GM23338 (cell line): Measurements from ENCODE around the gene CARMIL1. TPM values are rescaled to one million over a fixed set of nuclear protein-coding genes. Genes with fewer than 3 reads are reported as not detected.

ENCODE experiments used
- ATAC-seq: fragments of 200-7000 bp; cut with Tn5 transposase; 3 replicates; pipeline ENCODE4 v1.9.1; 2020
- DNase-seq: peaks from one replicate; pipeline ENCODE4 v3.0.0-alpha.2; 2015; ENCODE audit warnings: low spot score
- H2AFZ ChIP-seq: fragments of 200-600 bp; sonication (generic); 2 replicates; pipeline ENCODE4 v1.8.0; 2016; ENCODE audit warnings: antibody characterized with exemption, mild to moderate bottlenecking, moderate library complexity
- H3F3A ChIP-seq: fragments of 200-600 bp; sonication (generic); replicated peaks from 2 replicates; pipeline ENCODE4 v1.8.0; 2017; ENCODE audit warnings: antibody characterized with exemption, mixed run types, low read depth
- H3K27ac ChIP-seq: fragments of 200-600 bp; sonication (generic); 2 replicates; pipeline ENCODE4 v1.6.1; 2016; ENCODE audit warnings: low read depth
- H3K27me3 ChIP-seq: fragments of 200-600 bp; sonication (generic); 2 replicates; pipeline ENCODE4 v1.8.0; 2016; ENCODE audit warnings: mild to moderate bottlenecking, mixed run types, moderate library complexity; ENCODE audit not compliant: insufficient read depth
- H3K36me3 ChIP-seq: fragments of 200-600 bp; sonication (generic); 2 replicates; pipeline ENCODE4 v1.8.0; 2016; ENCODE audit warnings: mild to moderate bottlenecking; ENCODE audit not compliant: insufficient read depth
- H3K4me1 ChIP-seq: fragments of 200-600 bp; sonication (generic); 2 replicates; pipeline ENCODE4 v1.8.0; 2016; ENCODE audit warnings: mild to moderate bottlenecking, moderate library complexity; ENCODE audit not compliant: insufficient read depth
- H3K4me2 ChIP-seq: fragments of 200-600 bp; sonication (generic); 2 replicates; pipeline ENCODE4 v1.7.1; 2017; ENCODE audit warnings: mixed run types
- H3K4me3 ChIP-seq: fragments of 200-600 bp; sonication (generic); 2 replicates; pipeline ENCODE4 v1.6.1; 2016; ENCODE audit warnings: mixed run types
- H3K79me2 ChIP-seq: fragments of 200-600 bp; sonication (generic); replicated peaks from 2 replicates; pipeline ENCODE4 v1.8.0; 2017; ENCODE audit warnings: mild to moderate bottlenecking; ENCODE audit not compliant: insufficient read depth
- H3K9me2 ChIP-seq: fragments of 200-600 bp; sonication (generic); 2 replicates; pipeline ENCODE4 v1.8.0; 2017; ENCODE audit not compliant: insufficient read depth
- H4K20me1 ChIP-seq: fragments of 200-600 bp; sonication (generic); replicated peaks from 2 replicates; pipeline ENCODE4 v1.8.0; 2017; ENCODE audit warnings: mild to moderate bottlenecking; ENCODE audit not compliant: insufficient read depth
- H3K27ac Mint-ChIP-seq: 2 replicates; pipeline ENCODE4 v1.8.0; 2020; ENCODE audit warnings: inconsistent platforms, mild to moderate bottlenecking, moderate library complexity, mixed read lengths
- H3K27me3 Mint-ChIP-seq: 3 replicates; pipeline ENCODE4 v1.8.0; 2022; ENCODE audit warnings: low read depth, mild to moderate bottlenecking, moderate library complexity, mixed read lengths, inconsistent platforms; ENCODE audit not compliant: insufficient read depth, poor library complexity
- H3K36me3 Mint-ChIP-seq: 3 replicates; pipeline ENCODE4 v1.8.0; 2021; ENCODE audit warnings: low read depth, mild to moderate bottlenecking, inconsistent platforms, moderate library complexity, mixed read lengths
- H3K4me1 Mint-ChIP-seq: 3 replicates; pipeline ENCODE4 v1.8.0; 2020; ENCODE audit warnings: mild to moderate bottlenecking, inconsistent platforms, mixed read lengths
- H3K4me3 Mint-ChIP-seq: 3 replicates; pipeline ENCODE4 v1.8.0; 2021; ENCODE audit warnings: moderate library complexity, mild to moderate bottlenecking, inconsistent platforms, mixed read lengths
- H3K9me3 Mint-ChIP-seq: 3 replicates; pipeline ENCODE4 v1.8.0; 2020; ENCODE audit warnings: moderate library complexity, mild to moderate bottlenecking, inconsistent platforms, mixed read lengths
- EZH2 ChIP-seq: fragments of 200-600 bp; sonication (generic); IDR thresholded peaks from one replicate; pipeline ENCODE4 v1.8.0; 2017; ENCODE audit warnings: antibody characterized with exemption, mild to moderate bottlenecking, low read depth; ENCODE audit not compliant: unreplicated experiment
- JUNB ChIP-seq: IDR thresholded peaks from one replicate; pipeline ENCODE4 v1.6.1; 2016; ENCODE audit warnings: antibody characterized with exemption; ENCODE audit not compliant: unreplicated experiment
- NANOG ChIP-seq: IDR thresholded peaks from 2 replicates; pipeline ENCODE4 v1.6.1; 2016; ENCODE audit warnings: antibody characterized with exemption, borderline replicate concordance
- POLR2AphosphoS5 ChIP-seq: IDR thresholded peaks from 2 replicates; pipeline ENCODE4 v1.6.1; 2016; ENCODE audit warnings: antibody characterized with exemption, low read depth
- REST ChIP-seq: IDR thresholded peaks from one replicate; pipeline ENCODE4 v1.6.1; 2018; ENCODE audit warnings: antibody characterized with exemption; ENCODE audit not compliant: unreplicated experiment
- ZNF114 ChIP-seq: fragments of 250-450 bp; sonication (Bioruptor Pico); IDR thresholded peaks from 2 replicates; pipeline ENCODE4 v1.5.0; 2020; ENCODE audit warnings: mild to moderate bottlenecking, moderate library complexity
- ZNF331 ChIP-seq: fragments of 250-450 bp; sonication (Bioruptor Pico); IDR thresholded peaks from 2 replicates; pipeline ENCODE4 v1.5.0; 2020; ENCODE audit warnings: low read depth, mild to moderate bottlenecking, moderate library complexity
- polyA plus RNA-seq: library from polyadenylated mRNA; unstranded; fragments of >200 nt; fragmentation: Nextera tagmentation; extraction: Ambion mirVana; gene quantifications from 2 replicates; pipeline ENCODE4 v1.2.1, GENCODE V29; 2016
- total RNA-seq: library from RNA; depleted of rRNA; stranded (reverse); fragments of >200 nt; shearing (Covaris generic); gene quantifications from 2 replicates; pipeline ENCODE4 v1.2.3, GENCODE V29; 2014
- TF ChIP-seq, protein P1 (sequence below): fragments of 250-450 bp; sonication (Bioruptor Pico); IDR thresholded peaks from 2 replicates; pipeline ENCODE4 v1.5.0; 2020; ENCODE audit warnings: mild to moderate bottlenecking, moderate library complexity
- TF ChIP-seq, protein P2 (sequence below), 2 experiments: fragments of 200-600 bp in 1 of 2; sonication (generic) in 1 of 2; conservative IDR thresholded peaks; 2 replicates each; pipeline versions ENCODE4 v1.5.1 to v1.6.1; 2016 to 2017; ENCODE audit warnings: antibody characterized with exemption in 2 of 2, low read depth in 2 of 2, mild to moderate bottlenecking in 2 of 2, moderate library complexity in 1 of 2

The CARMIL1 gene
- total and polyA plus RNA-seq, 2 experiments from 2014 or later: 43.2 to 66.9 TPM

GRCh38 chr6:25669413-25669812, 390.2 kb downstream of the CARMIL1 start:
- Histone ChIP-seq H3F3A (no peaks in the 10 kb centered on the region), H4K20me1 (no peaks in the 10 kb centered on the region), H3K4me3 (no peak overlapping the region), H3K27me3 (no peaks in the 10 kb centered on the region), H3K9me2 (no peaks in the 10 kb centered on the region; the same call in 1 of the 2 replicates), H2AFZ (no peak overlapping the region), H3K27ac (no peak overlapping the region), H3K4me2 (no peak overlapping the region), H3K79me2 (no peaks in the 10 kb centered on the region), H3K36me3 (no peaks in the 10 kb centered on the region), H3K4me1 (no peaks in the 10 kb centered on the region)
- Mint-ChIP-seq H3K36me3 (no peaks in the 10 kb centered on the region), H3K4me3 (no peak overlapping the region), H3K27me3 (peaks cover 7% of the 10 kb centered on the region), H3K9me3 (no peaks in the 10 kb centered on the region), H3K27ac (no peak overlapping the region), H3K4me1 (no peaks in the 10 kb centered on the region)
- ATAC-seq: no peak
- TF ChIP-seq JUNB (no peak), ZNF114 (CRISPR knock-in tag) (no peak), POLR2AphosphoS5 (no peak), ZNF331 (CRISPR knock-in tag) (no peak), REST (no peak), NANOG (no peak), EZH2 (no peak)
- TF ChIP-seq, protein P1, sequence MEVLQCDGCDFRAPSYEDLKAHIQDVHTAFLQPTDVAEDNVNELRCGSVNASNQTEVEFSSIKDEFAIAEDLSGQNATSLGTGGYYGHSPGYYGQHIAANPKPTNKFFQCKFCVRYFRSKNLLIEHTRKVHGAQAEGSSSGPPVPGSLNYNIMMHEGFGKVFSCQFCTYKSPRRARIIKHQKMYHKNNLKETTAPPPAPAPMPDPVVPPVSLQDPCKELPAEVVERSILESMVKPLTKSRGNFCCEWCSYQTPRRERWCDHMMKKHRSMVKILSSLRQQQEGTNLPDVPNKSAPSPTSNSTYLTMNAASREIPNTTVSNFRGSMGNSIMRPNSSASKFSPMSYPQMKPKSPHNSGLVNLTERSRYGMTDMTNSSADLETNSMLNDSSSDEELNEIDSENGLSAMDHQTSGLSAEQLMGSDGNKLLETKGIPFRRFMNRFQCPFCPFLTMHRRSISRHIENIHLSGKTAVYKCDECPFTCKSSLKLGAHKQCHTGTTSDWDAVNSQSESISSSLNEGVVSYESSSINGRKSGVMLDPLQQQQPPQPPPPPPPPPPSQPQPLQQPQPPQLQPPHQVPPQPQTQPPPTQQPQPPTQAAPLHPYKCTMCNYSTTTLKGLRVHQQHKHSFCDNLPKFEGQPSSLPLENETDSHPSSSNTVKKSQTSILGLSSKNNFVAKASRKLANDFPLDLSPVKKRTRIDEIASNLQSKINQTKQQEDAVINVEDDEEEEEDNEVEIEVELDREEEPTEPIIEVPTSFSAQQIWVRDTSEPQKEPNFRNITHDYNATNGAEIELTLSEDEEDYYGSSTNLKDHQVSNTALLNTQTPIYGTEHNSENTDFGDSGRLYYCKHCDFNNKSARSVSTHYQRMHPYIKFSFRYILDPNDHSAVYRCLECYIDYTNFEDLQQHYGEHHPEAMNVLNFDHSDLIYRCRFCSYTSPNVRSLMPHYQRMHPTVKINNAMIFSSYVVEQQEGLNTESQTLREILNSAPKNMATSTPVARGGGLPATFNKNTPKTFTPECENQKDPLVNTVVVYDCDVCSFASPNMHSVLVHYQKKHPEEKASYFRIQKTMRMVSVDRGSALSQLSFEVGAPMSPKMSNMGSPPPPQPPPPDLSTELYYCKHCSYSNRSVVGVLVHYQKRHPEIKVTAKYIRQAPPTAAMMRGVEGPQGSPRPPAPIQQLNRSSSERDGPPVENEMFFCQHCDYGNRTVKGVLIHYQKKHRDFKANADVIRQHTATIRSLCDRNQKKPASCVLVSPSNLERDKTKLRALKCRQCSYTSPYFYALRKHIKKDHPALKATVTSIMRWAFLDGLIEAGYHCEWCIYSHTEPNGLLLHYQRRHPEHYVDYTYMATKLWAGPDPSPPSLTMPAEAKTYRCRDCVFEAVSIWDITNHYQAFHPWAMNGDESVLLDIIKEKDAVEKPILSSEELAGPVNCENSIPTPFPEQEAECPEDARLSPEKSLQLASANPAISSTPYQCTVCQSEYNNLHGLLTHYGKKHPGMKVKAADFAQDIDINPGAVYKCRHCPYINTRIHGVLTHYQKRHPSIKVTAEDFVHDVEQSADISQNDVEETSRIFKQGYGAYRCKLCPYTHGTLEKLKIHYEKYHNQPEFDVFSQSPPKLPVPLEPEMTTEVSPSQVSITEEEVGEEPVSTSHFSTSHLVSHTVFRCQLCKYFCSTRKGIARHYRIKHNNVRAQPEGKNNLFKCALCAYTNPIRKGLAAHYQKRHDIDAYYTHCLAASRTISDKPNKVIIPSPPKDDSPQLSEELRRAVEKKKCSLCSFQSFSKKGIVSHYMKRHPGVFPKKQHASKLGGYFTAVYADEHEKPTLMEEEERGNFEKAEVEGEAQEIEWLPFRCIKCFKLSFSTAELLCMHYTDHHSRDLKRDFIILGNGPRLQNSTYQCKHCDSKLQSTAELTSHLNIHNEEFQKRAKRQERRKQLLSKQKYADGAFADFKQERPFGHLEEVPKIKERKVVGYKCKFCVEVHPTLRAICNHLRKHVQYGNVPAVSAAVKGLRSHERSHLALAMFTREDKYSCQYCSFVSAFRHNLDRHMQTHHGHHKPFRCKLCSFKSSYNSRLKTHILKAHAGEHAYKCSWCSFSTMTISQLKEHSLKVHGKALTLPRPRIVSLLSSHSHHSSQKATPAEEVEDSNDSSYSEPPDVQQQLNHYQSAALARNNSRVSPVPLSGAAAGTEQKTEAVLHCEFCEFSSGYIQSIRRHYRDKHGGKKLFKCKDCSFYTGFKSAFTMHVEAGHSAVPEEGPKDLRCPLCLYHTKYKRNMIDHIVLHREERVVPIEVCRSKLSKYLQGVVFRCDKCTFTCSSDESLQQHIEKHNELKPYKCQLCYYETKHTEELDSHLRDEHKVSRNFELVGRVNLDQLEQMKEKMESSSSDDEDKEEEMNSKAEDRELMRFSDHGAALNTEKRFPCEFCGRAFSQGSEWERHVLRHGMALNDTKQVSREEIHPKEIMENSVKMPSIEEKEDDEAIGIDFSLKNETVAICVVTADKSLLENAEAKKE (CRISPR knock-in tag): no peak
- TF ChIP-seq, protein P2, sequence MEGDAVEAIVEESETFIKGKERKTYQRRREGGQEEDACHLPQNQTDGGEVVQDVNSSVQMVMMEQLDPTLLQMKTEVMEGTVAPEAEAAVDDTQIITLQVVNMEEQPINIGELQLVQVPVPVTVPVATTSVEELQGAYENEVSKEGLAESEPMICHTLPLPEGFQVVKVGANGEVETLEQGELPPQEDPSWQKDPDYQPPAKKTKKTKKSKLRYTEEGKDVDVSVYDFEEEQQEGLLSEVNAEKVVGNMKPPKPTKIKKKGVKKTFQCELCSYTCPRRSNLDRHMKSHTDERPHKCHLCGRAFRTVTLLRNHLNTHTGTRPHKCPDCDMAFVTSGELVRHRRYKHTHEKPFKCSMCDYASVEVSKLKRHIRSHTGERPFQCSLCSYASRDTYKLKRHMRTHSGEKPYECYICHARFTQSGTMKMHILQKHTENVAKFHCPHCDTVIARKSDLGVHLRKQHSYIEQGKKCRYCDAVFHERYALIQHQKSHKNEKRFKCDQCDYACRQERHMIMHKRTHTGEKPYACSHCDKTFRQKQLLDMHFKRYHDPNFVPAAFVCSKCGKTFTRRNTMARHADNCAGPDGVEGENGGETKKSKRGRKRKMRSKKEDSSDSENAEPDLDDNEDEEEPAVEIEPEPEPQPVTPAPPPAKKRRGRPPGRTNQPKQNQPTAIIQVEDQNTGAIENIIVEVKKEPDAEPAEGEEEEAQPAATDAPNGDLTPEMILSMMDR (conservative IDR thresholded peaks at IDR 0.05; ENCODE audit: low read depth in 2 of 2): no peak
- no peak for DNase-seq
